Small intestine (tissue), 7 donors: ENCODE data around the gene ITPRID1. TPM values are rescaled to one million over a fixed set of nuclear protein-coding genes. Genes with fewer than 3 reads are reported as not detected.

Experiments used
- DNase-seq, 2 donors: peaks; one replicate each; pipeline versions ENCODE4 v3.0.0 to v3.0.0-alpha.2; 2013
- FAIRE-seq: peaks from 2 replicates; lab custom pipeline; 2012; peaks lifted over from hg19 to GRCh38; lab: Jason Lieb, UNC
- H3K27ac ChIP-seq, 3 donors: one replicate each; pipeline ENCODE4 v1.5.1; 2013; ENCODE audit warnings: low read length in 2 of 3, mild to moderate bottlenecking in 2 of 3, control low read depth in 1 of 3, inconsistent platforms in 1 of 3, low read depth in 1 of 3, moderate library complexity in 1 of 3
- H3K27me3 ChIP-seq, 3 donors: one replicate each; pipeline ENCODE4 v1.6.1; 2013; ENCODE audit warnings: low read length in 3 of 3, inconsistent platforms in 1 of 3; ENCODE audit not compliant: control insufficient read depth in 3 of 3, insufficient read depth in 3 of 3
- H3K36me3 ChIP-seq, 3 donors: one replicate each; pipeline ENCODE4 v1.6.1; 2013; ENCODE audit warnings: low read length in 3 of 3, inconsistent platforms in 1 of 3, low read depth in 1 of 3, mild to moderate bottlenecking in 1 of 3, moderate library complexity in 1 of 3; ENCODE audit not compliant: control insufficient read depth in 3 of 3, insufficient read depth in 2 of 3
- H3K4me1 ChIP-seq, 3 donors: one replicate each; pipeline ENCODE4 v1.6.1; 2013; ENCODE audit warnings: low read length in 2 of 3, inconsistent platforms in 1 of 3, low read depth in 1 of 3, mild to moderate bottlenecking in 1 of 3, moderate library complexity in 1 of 3; ENCODE audit not compliant: control insufficient read depth in 3 of 3, insufficient read depth in 2 of 3
- H3K4me3 ChIP-seq, 3 donors: one replicate each; pipeline ENCODE4 v1.5.1; 2013; ENCODE audit warnings: low read length in 3 of 3, control low read depth in 1 of 3, inconsistent platforms in 1 of 3, low read depth in 1 of 3, mild to moderate bottlenecking in 1 of 3, moderate library complexity in 1 of 3
- H3K9me3 ChIP-seq, 2 donors: one replicate each; pipeline ENCODE4 v1.6.1; 2013; ENCODE audit warnings: low read depth in 1 of 2, low read length in 1 of 2; ENCODE audit not compliant: control insufficient read depth in 2 of 2, insufficient read depth in 1 of 2
- WGBS, 3 donors: extraction: QIAGEN DNeasy Blood & Tissue Kit; methylation state at CpG; one replicate each; pipeline ENCODE4 v1.1.7; 2013; 5-methylcytosine and 5-hydroxymethylcytosine counted together
- polyA plus RNA-seq, 4 donors: library from polyadenylated mRNA; stranded (reverse) in 3 of 4; unstranded in 1 of 4; fragments of 200-250 nt in 3 of 4; fragments of 120-200 nt in 1 of 4; gene quantifications; one replicate each; pipeline versions ENCODE4 v1.2.1 to v1.2.3, GENCODE V29; 2013
- donor health status: healthy with polysubstance abuse.
- donor health status: control.
- donor health status: control.
- donor health status: Bipolar disorder and iron deficiency.
- donor health status: healthy.

Gene ITPRID1
- polyA plus RNA-seq, 4 donors: 0.25 to 0.37 TPM; not detected in 2

GRCh38 chr7:31602041-31602625 is 88.2 kb downstream of the ITPRID1 start:
- DNase-seq: no peak
- Histone ChIP-seq H3K4me1 (no peaks in the 10 kb centered on the region), H3K27ac (no peak overlapping the region), H3K36me3 (no peaks in the 10 kb centered on the region), H3K4me3 (no peak overlapping the region), H3K27me3 (no peaks in the 10 kb centered on the region), H3K9me3 (no peaks in the 10 kb centered on the region)
- no peak for FAIRE-seq
- WGBS, 3 donors: 73 to 80% (median 76%) methylated on average over 5 of the region's 5 CpGs

- no peak for FAIRE-seq
- Histone ChIP-seq H3K9me3 (no peaks in the 10 kb centered on the region), H3K27me3 (no peaks in the 10 kb centered on the region), H3K36me3 (no peaks in the 10 kb centered on the region), H3K27ac (no peak overlapping the region), H3K4me1 (no peaks in the 10 kb centered on the region), H3K4me3 (no peak overlapping the region)
- 58 to 65% (median 61%) methylated on average over 5 of the region's 5 CpGs for WGBS, 3 donors
- DNase-seq: no peak
These were observed 89.2 kb downstream of the ITPRID1 start for GRCh38 chr7:31603046-31603445.

GRCh38 chr7:31613604-31614003 is 99.7 kb downstream of the ITPRID1 start:
- no peak for DNase-seq
- H3K27me3 ChIP-seq: no peaks in the 10 kb centered on the region
- 74 to 89% (median 75%) methylated on average over 1 of the region's 1 CpG for WGBS, 3 donors
- H3K4me3 ChIP-seq: no peak overlapping the region
- H3K4me1 ChIP-seq: no peaks in the 10 kb centered on the region
- no peak overlapping the region for H3K27ac ChIP-seq
- FAIRE-seq: no peak
- no peaks in the 10 kb centered on the region for H3K36me3 ChIP-seq
- no peaks in the 10 kb centered on the region for H3K9me3 ChIP-seq

- WGBS, 3 donors: 86 to 90% (median 88%) methylated on average over 1 of the region's 1 CpG
- no peak for FAIRE-seq
- Histone ChIP-seq H3K4me3 (no peak overlapping the region), H3K27ac (no peak overlapping the region), H3K4me1 (no peaks in the 10 kb centered on the region), H3K9me3 (no peaks in the 10 kb centered on the region), H3K36me3 (no peaks in the 10 kb centered on the region), H3K27me3 (no peaks in the 10 kb centered on the region)
- DNase-seq: no peak
These were observed 119.6 kb downstream of the ITPRID1 start for GRCh38 chr7:31633467-31633866.

GRCh38 chr7:31633894-31634494 is 120.1 kb downstream of the ITPRID1 start:
- Histone ChIP-seq H3K36me3 (no peaks in the 10 kb centered on the region), H3K27ac (no peak overlapping the region), H3K4me3 (no peak overlapping the region), H3K27me3 (no peaks in the 10 kb centered on the region), H3K4me1 (no peaks in the 10 kb centered on the region), H3K9me3 (no peaks in the 10 kb centered on the region)
- 38 to 42% (median 39%) methylated on average over 2 of the region's 2 CpGs for WGBS, 3 donors
- FAIRE-seq (no peak), DNase-seq (peak; percentile 77 to 78)

- no peaks in the 10 kb centered on the region for H3K4me1 ChIP-seq
- no peaks in the 10 kb centered on the region for H3K36me3 ChIP-seq
- 70 to 78% (median 74%) methylated on average over 3 of the region's 3 CpGs for WGBS, 3 donors
- FAIRE-seq (no peak), DNase-seq (no peak)
- H3K4me3 ChIP-seq: no peak overlapping the region
- H3K9me3 ChIP-seq: no peaks in the 10 kb centered on the region
- no peak overlapping the region for H3K27ac ChIP-seq
- peaks cover 0 to 2% (median 0%) of the 10 kb centered on the region in 3 donors for H3K27me3 ChIP-seq
These were observed 126.5 kb downstream of the ITPRID1 start for GRCh38 chr7:31640381-31640780.

- DNase-seq (no peak), FAIRE-seq (no peak)
- H3K4me3 ChIP-seq: no peak overlapping the region
- no peaks in the 10 kb centered on the region for H3K4me1 ChIP-seq
- H3K9me3 ChIP-seq: no peaks in the 10 kb centered on the region
- H3K36me3 ChIP-seq: no peaks in the 10 kb centered on the region
- peaks cover 0 to 2% (median 0%) of the 10 kb centered on the region in 3 donors for H3K27me3 ChIP-seq
- WGBS, 3 donors: 44 to 47% (median 44%) methylated on average over 5 of the region's 5 CpGs
- no peak overlapping the region for H3K27ac ChIP-seq
These were observed 128.8 kb downstream of the ITPRID1 start for GRCh38 chr7:31642681-31643115.

GRCh38 chr7:31646942-31647341 is 133.1 kb downstream of the ITPRID1 start:
- no peaks in the 10 kb centered on the region for H3K4me1 ChIP-seq

More at GRCh38 chr7:31646942-31647341, 133.1 kb downstream of the ITPRID1 start:
- 90 to 91% (median 91%) methylated on average over 4 of the region's 4 CpGs for WGBS, 3 donors
- Histone ChIP-seq H3K4me3 (no peak overlapping the region), H3K27me3 (no peaks in the 10 kb centered on the region), H3K36me3 (no peaks in the 10 kb centered on the region), H3K27ac (no peak overlapping the region), H3K9me3 (no peaks in the 10 kb centered on the region)
- FAIRE-seq (no peak), DNase-seq (no peak)
